Endothelial cell of umbilical vein (primary cell): ENCODE measurements around the gene CLEC11A.

Source experiments
- CTCF ChIP-seq, 2 donors: IDR thresholded peaks; 1 replicate in 1 of 2; 2 replicates in 1 of 2; pipeline ENCODE4 v1.5.1; 2011; ENCODE audit warnings: low read length in 2 of 2, mild to moderate bottlenecking in 2 of 2, moderate library complexity in 2 of 2, control low read depth in 1 of 2, inconsistent platforms in 1 of 2, low read depth in 1 of 2; ENCODE audit not compliant: insufficient read depth in 1 of 2; ENCODE audit errors: extremely low read depth in 1 of 2
- EZH2 ChIP-seq: IDR thresholded peaks from 2 replicates; pipeline ENCODE4 v1.6.1; 2012; ENCODE audit warnings: borderline replicate concordance, low read depth, mild to moderate bottlenecking, moderate library complexity, low read length, inconsistent platforms; ENCODE audit not compliant: severe bottlenecking
- FOS ChIP-seq: IDR thresholded peaks from 2 replicates; pipeline ENCODE4 v1.6.1; 2011; ENCODE audit warnings: mild to moderate bottlenecking, low read length, moderate library complexity, borderline replicate concordance; ENCODE audit not compliant: insufficient read depth
- GATA2 ChIP-seq: IDR thresholded peaks from 2 replicates; pipeline ENCODE4 v1.7.0; 2011; ENCODE audit warnings: low read depth, mild to moderate bottlenecking, moderate library complexity, mixed read lengths, low read length; ENCODE audit not compliant: insufficient read length, insufficient read depth
- JUN ChIP-seq: IDR thresholded peaks from 2 replicates; pipeline ENCODE4 v1.6.1; 2011; ENCODE audit warnings: borderline replicate concordance, low read depth; ENCODE audit not compliant: insufficient read length, insufficient read depth
- MAX ChIP-seq: IDR thresholded peaks from 2 replicates; pipeline ENCODE4 v1.6.1; 2011; ENCODE audit not compliant: insufficient read depth, insufficient read length
- MYC ChIP-seq: IDR thresholded peaks from one replicate; pipeline ENCODE4 v1.6.1; 2011; ENCODE audit warnings: mild to moderate bottlenecking, low read depth, low read length
- POLR2A ChIP-seq: IDR thresholded peaks from 2 replicates; pipeline ENCODE4 v1.6.1; 2012; ENCODE audit warnings: low read depth, mild to moderate bottlenecking, control low read depth, low read length
- POLR2AphosphoS5 ChIP-seq: IDR thresholded peaks from 2 replicates; pipeline ENCODE4 v1.6.1; 2012; ENCODE audit warnings: low read depth, mild to moderate bottlenecking, control low read depth, low read length, moderate library complexity; ENCODE audit not compliant: insufficient read depth

GRCh38 chr19:50720181-50720920 is 2.8 kb upstream of the CLEC11A start:
- TF ChIP-seq CTCF (IDR thresholded peaks at IDR 0.05; ENCODE audit: extremely low read depth in 1 of 2, insufficient read depth in 1 of 2, low read depth in 1 of 2, low read length in 2 of 2) (no peak), POLR2AphosphoS5 (no peak), GATA2 (no peak), EZH2 (no peak), POLR2A (no peak), MAX (no peak), JUN (no peak), MYC (no peak), FOS (no peak)
